ENCODE measurements around the gene TFG. TPM values are rescaled to one million over a fixed set of nuclear protein-coding genes. Genes with fewer than 3 reads are reported as not detected.

TFG gene
- total RNA-seq, 1 experiment from 2014 or later: 224 TPM

GRCh38 chr3:100745617-100746016 is 36.3 kb downstream of the TFG start:
- H3K79me2 ChIP-seq (ENCODE audit: low read depth): peaks cover under 1% of the 10 kb centered on the region; the same call in 1 of the 2 replicates
- H3K4me1 ChIP-seq (replicated peaks; ENCODE audit: insufficient read depth): no peaks in the 10 kb centered on the region
- CTCF ChIA-PET: no interaction called here
- H2AFZ ChIP-seq: no peak overlapping the region
- TF ChIP-seq EZH2 (IDR thresholded peaks at IDR 0.05; ENCODE audit: low read depth): no peak
- TF ChIP-seq CTCF (conservative IDR thresholded peaks at IDR 0.05): no peak
- H3K27me3 ChIP-seq (ENCODE audit: insufficient read depth, low read depth): no peaks in the 10 kb centered on the region
- peaks cover 36% of the 10 kb centered on the region for H4K20me1 ChIP-seq (ENCODE audit: insufficient read depth)
- H3K4me3 ChIP-seq: no peak overlapping the region
- intact Hi-C loops (cut with micrococcal nuclease; ENCODE audit: unreplicated experiment): loop anchor here (10.0 kb wide), 1 partner anchor 431 kb away; no protein-coding TSS in a partner anchor
- H3K27ac ChIP-seq: no peak overlapping the region
- peaks cover 92% of the 10 kb centered on the region for H3K36me3 ChIP-seq (ENCODE audit: low read depth)
- H3K9me3 ChIP-seq (ENCODE audit: insufficient read depth, low read depth): no peaks in the 10 kb centered on the region
- H3K4me2 ChIP-seq: no peak overlapping the region
- peaks cover 34% of the 10 kb centered on the region for H3F3A ChIP-seq (ENCODE audit: insufficient read depth, low read depth)
- H3K9me2 ChIP-seq (ENCODE audit: insufficient read depth): no peaks in the 10 kb centered on the region
- BruUV-seq (replicated peaks): no TSS peak
- POLR2A ChIA-PET (ENCODE audit: unreplicated experiment): no interaction called here
- no peak for DNase-seq

DNA sequence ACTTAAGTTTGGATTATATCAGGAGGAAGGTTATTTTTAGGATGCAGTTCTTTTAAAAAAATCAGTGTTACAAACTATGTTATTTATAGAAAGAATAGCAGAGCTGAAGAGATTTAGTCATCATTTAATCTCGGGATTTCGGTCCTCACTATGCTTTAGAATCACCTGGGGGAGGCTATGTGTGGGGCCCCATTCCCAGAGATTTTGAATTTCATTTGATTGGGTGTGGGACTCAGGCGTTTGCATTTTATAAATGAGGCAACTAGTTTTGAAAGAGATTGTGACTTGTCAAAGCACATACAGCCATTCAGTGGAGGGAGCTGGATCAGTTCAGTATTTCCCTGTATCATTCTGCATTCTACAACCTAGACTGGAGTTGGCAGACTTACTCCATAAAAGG is 36.8 kb downstream of the TFG start:
- no peaks in the 10 kb centered on the region for H3K9me3 ChIP-seq (ENCODE audit: insufficient read depth, low read depth)
- no peaks in the 10 kb centered on the region for H3K79me2 ChIP-seq (ENCODE audit: low read depth)
- no peaks in the 10 kb centered on the region for H3K27me3 ChIP-seq (ENCODE audit: insufficient read depth, low read depth)
- CTCF ChIA-PET: no interaction called here
- POLR2A ChIA-PET (ENCODE audit: unreplicated experiment): no interaction called here
- no peaks in the 10 kb centered on the region for H3K9me2 ChIP-seq (ENCODE audit: insufficient read depth)
- DNase-seq: no peak
- peaks cover 32% of the 10 kb centered on the region for H3F3A ChIP-seq (ENCODE audit: insufficient read depth, low read depth)
- H3K4me2 ChIP-seq: no peak overlapping the region
- peaks cover 36% of the 10 kb centered on the region for H4K20me1 ChIP-seq (ENCODE audit: insufficient read depth)
- no peaks in the 10 kb centered on the region for H3K4me1 ChIP-seq (replicated peaks; ENCODE audit: insufficient read depth)
- intact Hi-C loops (cut with micrococcal nuclease; ENCODE audit: unreplicated experiment): loop anchor here (10.0 kb wide), 1 partner anchor 431 kb away; no protein-coding TSS in a partner anchor
- TF ChIP-seq CTCF (conservative IDR thresholded peaks at IDR 0.05) (no peak), EZH2 (IDR thresholded peaks at IDR 0.05; ENCODE audit: low read depth) (no peak)
- H3K4me3 ChIP-seq: no peak overlapping the region
- no TSS peak for BruUV-seq (replicated peaks)
- H2AFZ ChIP-seq: no peak overlapping the region
- peaks cover 91% of the 10 kb centered on the region for H3K36me3 ChIP-seq (ENCODE audit: low read depth)
- H3K27ac ChIP-seq: no peak overlapping the region

GRCh38 chr3:100748220-100748619 is 38.9 kb downstream of the TFG start:
- Histone ChIP-seq H3K9me2 (ENCODE audit: insufficient read depth) (no peaks in the 10 kb centered on the region), H3F3A (ENCODE audit: insufficient read depth, low read depth) (peaks cover 33% of the 10 kb centered on the region), H3K4me1 (replicated peaks; ENCODE audit: insufficient read depth) (no peaks in the 10 kb centered on the region), H3K27me3 (ENCODE audit: insufficient read depth, low read depth) (no peaks in the 10 kb centered on the region), H3K27ac (no peak overlapping the region), H4K20me1 (ENCODE audit: insufficient read depth) (peaks cover 21% of the 10 kb centered on the region), H3K4me3 (no peak overlapping the region), H3K36me3 (ENCODE audit: low read depth) (peaks cover 80% of the 10 kb centered on the region), H2AFZ (no peak overlapping the region), H3K4me2 (no peak overlapping the region), H3K79me2 (ENCODE audit: low read depth) (no peaks in the 10 kb centered on the region), H3K9me3 (ENCODE audit: insufficient read depth, low read depth) (no peaks in the 10 kb centered on the region)
- intact Hi-C loops (cut with micrococcal nuclease; ENCODE audit: unreplicated experiment): loop anchor here (10.0 kb wide), 1 partner anchor 433 kb away; no protein-coding TSS in a partner anchor
- BruUV-seq (replicated peaks): TSS peak; percentile 11
- ChIA-PET CTCF (no interaction called here), POLR2A (ENCODE audit: unreplicated experiment) (no interaction called here)
- TF ChIP-seq EZH2 (IDR thresholded peaks at IDR 0.05; ENCODE audit: low read depth) (no peak), CTCF (conservative IDR thresholded peaks at IDR 0.05) (no peak)
- DNase-seq: no peak

Measured in PC-9 (cell line).